ENCODE measurements around the gene FDXR.

FDXR gene

GRCh38 chr17:74836691-74837467 is 35.9 kb downstream of the FDXR start:
- no peak for DNase-seq (ENCODE audit: low read depth, low spot score)

- no peak for DNase-seq (ENCODE audit: low read depth, low spot score)
Observed at GRCh38 chr17:74836191-74836590, 36.6 kb downstream of the FDXR start.

DNA sequence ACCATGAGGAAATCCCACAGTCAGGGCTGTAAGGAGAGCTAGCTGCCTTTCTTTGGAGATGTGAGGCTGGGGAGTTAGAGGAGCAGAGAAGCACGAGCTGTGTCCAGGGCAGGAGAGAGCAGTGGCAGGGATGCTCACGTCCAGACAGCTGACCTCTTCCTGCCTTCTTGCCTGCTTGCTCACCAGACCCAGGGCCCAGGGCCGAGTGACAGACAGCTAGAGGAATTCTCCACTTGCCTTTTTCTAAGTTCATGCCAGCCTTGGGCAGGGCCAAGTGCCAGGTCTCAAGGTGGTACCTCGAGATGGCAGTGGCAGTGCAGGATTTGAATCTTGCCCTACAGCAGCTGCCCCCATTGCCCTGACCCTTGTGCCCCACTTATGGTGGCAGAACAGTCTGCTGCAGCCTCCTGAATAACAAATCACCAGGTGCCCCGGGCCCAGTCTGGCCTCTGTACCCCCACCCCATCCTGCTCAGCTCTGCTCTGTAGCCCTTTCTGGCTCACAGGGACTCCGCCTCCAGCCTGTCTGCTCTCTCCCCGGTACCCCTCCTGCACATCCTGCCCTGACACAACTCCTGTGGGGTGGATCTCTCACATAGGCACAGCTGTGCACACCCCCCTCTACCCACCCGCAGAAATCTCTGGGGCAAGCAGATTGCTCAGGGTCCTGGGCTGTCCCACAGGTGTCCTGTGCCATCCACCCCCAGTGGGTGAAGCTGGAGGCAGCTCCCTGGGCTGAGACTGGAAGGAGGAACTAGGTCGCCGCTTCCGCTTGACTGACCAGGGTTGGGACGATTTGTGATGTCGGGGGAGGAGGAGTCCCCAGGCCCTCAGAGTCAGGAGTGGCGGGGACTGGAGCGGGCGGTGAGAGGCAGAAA is 39.1 kb downstream of the FDXR start:
- DNase-seq (ENCODE audit: low read depth, low spot score), result no peak

- no peak for DNase-seq (ENCODE audit: low read depth, low spot score)
Observed at GRCh38 chr17:74832421-74832820, 40.4 kb downstream of the FDXR start.

GRCh38 chr17:74831444-74832146 is 41.2 kb downstream of the FDXR start:
- no peak for DNase-seq (ENCODE audit: low read depth, low spot score)

- no peak for DNase-seq (ENCODE audit: low read depth, low spot score)
Observed at GRCh38 chr17:74830861-74831260, 41.9 kb downstream of the FDXR start.

DNA sequence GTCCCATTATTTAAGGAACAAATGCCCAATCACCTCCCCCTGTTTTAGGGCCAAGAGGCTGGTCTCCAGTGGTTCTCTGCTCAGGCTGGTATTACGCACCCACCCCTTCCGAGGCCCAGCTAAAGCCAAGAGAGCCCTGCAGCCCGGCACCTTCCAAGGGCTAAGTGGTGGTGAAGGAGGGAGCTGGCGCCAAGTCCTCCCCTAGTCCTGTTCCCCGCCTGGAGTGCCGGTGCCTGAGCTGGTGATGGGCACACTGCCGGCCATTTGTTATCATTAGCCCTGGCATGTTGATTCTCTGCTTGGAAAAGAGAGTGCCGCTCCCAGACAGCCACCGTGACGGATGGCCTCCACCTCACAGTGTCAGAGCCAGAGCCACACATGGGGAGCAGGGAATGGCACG is 45.0 kb downstream of the FDXR start:
- no peak for DNase-seq (ENCODE audit: low read depth, low spot score)

DNA sequence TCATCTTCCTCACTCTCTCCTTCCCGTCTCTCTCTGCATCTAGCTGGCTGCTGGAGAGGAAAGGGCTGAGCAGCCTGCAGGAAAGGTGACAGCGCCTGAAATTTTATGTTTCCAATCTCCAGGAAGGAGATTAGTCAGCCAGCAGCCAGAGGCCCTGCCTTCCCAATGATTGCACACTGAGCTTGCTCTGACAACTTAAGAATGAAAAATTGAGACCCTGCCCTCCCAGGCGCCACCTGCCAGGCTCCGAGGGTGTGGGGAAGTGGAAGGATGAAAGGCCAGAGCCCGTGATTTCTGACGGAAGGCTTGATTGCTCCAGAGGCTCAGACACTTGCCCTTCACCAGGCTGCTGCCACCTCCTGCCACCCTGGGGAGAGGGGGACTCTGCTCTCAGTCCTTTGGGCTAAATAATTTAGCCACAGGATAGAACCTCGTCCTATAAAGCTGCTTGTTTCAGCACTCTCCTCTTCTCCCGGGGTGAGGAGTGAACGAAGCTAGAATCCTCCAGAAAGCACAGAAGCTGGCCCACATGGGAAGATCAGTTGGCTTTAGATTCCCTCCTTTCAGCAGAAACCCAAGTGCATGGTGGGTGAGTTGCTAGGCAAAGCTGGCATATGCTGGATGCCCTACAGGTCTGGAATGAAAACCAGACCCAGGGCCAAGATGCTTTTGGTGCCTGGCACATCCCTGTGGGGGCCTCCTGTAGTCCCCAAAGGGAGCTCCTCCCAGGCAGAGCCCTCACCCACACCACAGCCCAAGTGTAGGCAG is 46.7 kb downstream of the FDXR start:
- no peak for DNase-seq (ENCODE audit: low read depth, low spot score)

DNA sequence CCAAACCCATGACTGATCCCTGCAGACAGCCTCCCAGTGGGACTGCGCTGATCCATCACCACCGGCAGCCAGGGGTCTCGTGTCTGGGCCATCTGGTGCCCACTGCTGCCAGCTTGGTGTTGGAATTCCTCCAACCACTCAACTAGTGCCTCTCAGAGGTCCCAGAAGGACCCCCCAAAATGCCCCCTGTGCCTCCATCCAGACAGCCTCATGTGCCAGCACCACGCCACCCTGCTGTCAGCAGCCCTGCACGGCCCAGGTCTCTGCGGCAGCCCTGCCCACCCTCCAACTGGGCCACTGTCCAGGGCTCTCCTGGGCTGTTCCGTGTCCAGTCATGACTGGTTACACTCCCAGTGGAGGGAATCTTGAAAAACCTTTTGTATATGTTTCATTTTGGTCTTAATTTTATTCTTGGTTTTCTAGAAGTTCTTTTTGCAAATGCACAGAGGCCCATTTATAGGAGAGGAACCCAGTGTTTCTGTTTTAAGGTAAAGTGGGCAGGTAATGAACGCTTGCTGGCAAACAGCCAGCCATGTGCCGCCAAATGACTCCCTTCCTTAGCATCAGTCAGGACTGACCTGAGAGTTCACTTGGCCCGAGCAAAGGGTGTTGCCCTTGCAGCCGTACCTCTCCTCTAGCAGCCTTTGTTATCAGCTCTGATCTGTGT is 47.7 kb downstream of the FDXR start:
- DNase-seq (ENCODE audit: low read depth, low spot score), result no peak

DNA sequence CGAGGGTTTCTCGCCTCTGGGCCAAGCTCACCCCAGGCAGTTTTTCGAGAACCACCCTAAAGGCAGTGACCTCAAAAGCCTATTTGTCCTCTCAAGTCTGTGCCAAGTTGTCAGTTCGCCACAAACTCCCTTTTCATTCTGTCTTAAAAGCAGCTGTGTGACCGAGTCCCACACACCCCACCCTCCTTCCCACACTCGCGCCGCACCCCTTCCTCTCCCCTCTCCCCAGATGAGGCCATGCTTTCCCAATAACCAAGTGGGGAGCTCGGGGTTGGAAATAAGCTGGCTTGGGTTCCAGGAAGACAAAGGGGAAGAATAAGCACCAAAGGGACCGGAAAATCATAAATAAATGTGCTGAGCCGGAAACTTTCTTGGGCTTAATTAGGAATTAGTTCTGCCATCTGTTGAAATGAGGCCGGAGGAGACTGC is 49.8 kb downstream of the FDXR start:
- DNase-seq (ENCODE audit: low read depth, low spot score), result no peak

DNA sequence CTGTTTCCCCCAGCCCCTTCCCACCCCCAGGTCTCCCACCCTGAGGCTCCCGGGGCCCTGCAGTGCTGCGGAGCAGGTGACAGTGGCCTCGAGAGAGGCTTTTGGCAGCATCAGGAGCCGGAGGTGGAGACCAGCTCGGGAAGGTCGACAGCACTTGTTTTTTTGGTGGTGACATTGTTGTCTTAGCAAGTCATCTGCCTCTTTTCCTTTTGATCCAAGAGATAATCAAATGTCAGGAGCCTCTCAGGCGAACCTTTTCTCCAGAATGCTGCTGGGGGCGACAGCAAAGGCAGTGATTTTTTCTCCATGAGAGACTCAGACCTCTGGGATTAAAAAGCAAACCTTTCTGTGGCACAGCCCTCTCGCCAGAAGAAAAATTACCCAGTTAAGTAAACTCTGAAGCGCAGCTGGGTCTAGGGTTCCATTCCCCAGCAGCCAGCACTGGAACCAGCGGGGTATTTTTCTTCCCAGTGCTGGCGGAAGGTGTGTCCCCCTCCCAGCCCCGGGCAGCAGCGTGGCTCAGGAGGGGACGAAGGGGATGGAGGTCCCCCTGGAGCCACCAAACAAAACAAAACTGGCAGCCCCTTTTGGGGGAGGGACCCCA is 50.4 kb downstream of the FDXR start:
- no peak for DNase-seq (ENCODE audit: low read depth, low spot score)

DNA sequence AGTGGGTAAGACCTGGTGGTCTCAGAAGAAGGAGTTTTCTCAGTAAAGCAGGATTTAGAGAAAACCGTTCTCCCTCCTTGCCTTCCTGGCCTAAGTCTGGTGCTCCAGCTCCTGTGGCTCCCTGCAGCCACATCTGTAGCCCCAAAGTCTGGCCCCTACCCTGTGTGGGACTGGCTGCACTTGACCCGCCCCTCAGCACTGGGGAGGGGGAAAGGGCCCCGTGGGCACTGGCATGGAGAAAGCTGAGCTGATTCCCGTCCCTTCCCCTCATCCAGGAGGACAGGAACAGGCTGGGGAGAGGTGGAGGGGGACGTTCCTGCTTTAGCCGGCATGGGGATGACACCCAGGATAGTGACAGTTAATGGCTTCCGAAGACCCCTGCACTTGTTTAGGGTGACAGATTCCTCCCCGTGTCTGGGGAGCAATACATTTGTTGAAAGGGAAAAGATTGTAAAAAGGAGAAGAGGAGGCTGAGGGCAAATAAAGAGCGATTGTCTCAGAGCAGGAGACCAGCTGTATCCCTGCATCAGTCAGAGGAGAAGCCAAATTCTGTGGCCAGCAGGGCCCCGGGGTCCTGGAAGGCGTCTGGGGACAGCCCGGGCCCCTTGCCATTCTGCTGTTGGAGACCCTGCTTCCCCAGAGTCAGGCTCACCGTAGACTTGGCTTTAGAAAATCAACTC is 51.0 kb downstream of the FDXR start:
- no peak for DNase-seq (ENCODE audit: low read depth, low spot score)

DNA sequence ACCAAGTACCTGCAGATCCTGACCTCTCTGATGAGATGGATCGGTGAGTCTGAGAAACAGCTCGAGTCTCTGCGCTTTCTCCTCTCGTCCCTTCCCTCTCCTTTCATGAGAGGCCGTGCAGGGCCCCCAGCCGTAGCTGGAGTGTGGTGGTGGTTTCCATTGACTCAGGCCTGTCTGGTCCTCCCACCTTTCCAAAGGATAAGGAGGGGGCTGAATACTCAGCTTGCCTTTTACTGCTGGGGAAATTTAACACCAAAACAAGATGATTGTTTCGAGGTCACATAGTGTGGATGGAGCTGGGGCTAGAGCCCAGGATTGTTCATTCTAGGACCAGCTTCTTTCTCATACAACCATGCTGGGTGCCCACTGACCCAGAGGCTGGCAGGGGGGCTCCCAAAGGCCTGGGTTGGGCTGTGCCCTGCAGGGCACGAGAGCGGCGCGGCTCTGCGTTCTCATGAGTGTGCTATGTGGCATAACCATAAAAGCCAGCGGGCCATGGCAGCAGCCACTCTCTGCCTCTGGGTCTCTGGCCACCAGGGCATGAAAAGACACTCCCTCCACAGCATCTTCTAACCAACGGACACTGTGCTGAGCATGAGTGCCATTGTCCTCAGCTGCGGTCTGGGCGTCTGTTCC is 52.9 kb downstream of the FDXR start:
- DNase-seq (ENCODE audit: low read depth, low spot score), result no peak

- no peak for DNase-seq (ENCODE audit: low read depth, low spot score)
Observed at GRCh38 chr17:74818291-74818938, 54.4 kb downstream of the FDXR start.

DNA sequence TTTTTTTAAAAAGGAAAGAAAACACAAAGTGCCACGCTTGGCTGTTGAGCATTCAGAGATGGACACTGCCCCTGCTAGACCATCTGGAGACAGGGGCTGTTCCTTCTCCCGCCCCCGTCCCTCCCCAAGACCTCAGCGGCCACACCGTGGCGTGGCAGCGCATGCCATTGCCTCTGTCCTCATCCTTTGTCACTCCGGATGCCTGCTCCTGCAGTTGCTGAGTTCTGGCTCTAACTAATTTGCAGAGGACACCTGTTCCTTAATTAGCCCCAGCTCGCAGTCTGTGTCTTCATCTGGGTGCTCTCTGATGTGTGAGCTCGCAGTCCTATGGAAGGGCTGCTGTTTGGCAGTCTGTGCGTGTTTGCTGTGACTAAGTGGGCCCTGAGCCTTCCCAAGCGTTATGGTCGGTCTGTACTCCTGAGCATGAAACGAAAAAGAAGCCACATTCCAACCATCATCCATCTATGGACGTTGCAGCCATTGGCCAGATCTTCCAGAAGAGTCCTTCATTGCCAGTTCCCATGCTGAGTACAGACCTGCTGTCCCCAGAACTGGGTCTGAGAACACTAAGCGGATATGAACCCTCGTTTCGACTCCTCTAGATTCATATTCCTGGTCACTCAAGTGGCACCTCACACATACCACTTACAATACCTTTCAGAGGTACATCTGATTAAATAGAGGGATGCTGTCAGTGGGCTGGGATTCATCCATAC is 55.7 kb downstream of the FDXR start:
- no peak for DNase-seq (ENCODE audit: low read depth, low spot score)

GRCh38 chr17:74815550-74816370 is 57.0 kb downstream of the FDXR start:
- no peak for DNase-seq (ENCODE audit: low read depth, low spot score)

GRCh38 chr17:74815067-74815466 is 57.7 kb downstream of the FDXR start:
- no peak for DNase-seq (ENCODE audit: low read depth, low spot score)
